Natural killer cell (primary cell): ENCODE measurements around the gene VIPR2. TPM values are rescaled to one million over a fixed set of nuclear protein-coding genes. Genes with fewer than 3 reads are reported as not detected.

Experiments used
- ATAC-seq, 3 donors: fragments of 150-1000 bp in 2 of 3; fragments of 200-7000 bp in 1 of 3; cut with Tn5 transposase; 1 replicate in 1 of 3; 2 replicates in 2 of 3; pipeline ENCODE4 v1.10.0; 2021; ENCODE audit warnings: mild to moderate bottlenecking in 2 of 3, moderate library complexity in 2 of 3
- DNase-seq, 2 donors: peaks; one replicate each; pipeline versions ENCODE4 v3.0.0 to v3.0.0-alpha.2; 2013 to 2021; ENCODE audit warnings: mixed read lengths in 1 of 2
- H3K27ac ChIP-seq: one replicate; pipeline ENCODE4 v1.5.1; 2013; ENCODE audit warnings: mild to moderate bottlenecking, low read length
- H3K27me3 ChIP-seq: one replicate; pipeline ENCODE4 v1.6.1; 2013; ENCODE audit warnings: low read length; ENCODE audit not compliant: control insufficient read depth, insufficient read depth
- H3K36me3 ChIP-seq: one replicate; pipeline ENCODE4 v1.6.1; 2013; ENCODE audit warnings: low read length; ENCODE audit not compliant: control insufficient read depth, insufficient read depth
- H3K4me1 ChIP-seq: one replicate; pipeline ENCODE4 v1.6.1; 2013; ENCODE audit warnings: low read length; ENCODE audit not compliant: control insufficient read depth, insufficient read depth
- H3K4me3 ChIP-seq: one replicate; pipeline ENCODE4 v1.5.1; 2013; ENCODE audit warnings: low read length
- H3K9me3 ChIP-seq: one replicate; pipeline ENCODE4 v1.6.1; 2013; ENCODE audit warnings: low read length; ENCODE audit not compliant: control insufficient read depth, insufficient read depth
- H3K27ac Mint-ChIP-seq, 2 donors: one replicate each; pipeline ENCODE4 v1.8.0; 2022; ENCODE audit warnings: mild to moderate bottlenecking in 2 of 2, mixed read lengths in 2 of 2, moderate library complexity in 1 of 2
- H3K27me3 Mint-ChIP-seq, 2 donors: one replicate each; pipeline ENCODE4 v1.8.0; 2022; ENCODE audit warnings: low read depth in 2 of 2, mixed read lengths in 2 of 2
- H3K36me3 Mint-ChIP-seq: one replicate; pipeline ENCODE4 v1.8.0; 2022; ENCODE audit warnings: mixed read lengths
- H3K4me1 Mint-ChIP-seq, 2 donors: one replicate each; pipeline ENCODE4 v1.8.0; 2022; ENCODE audit warnings: mixed read lengths in 2 of 2
- H3K4me3 Mint-ChIP-seq: one replicate; pipeline ENCODE4 v1.8.0; 2022; ENCODE audit warnings: mild to moderate bottlenecking, moderate library complexity, mixed read lengths
- H3K9me3 Mint-ChIP-seq, 2 donors: one replicate each; pipeline ENCODE4 v1.8.0; 2022; ENCODE audit warnings: mixed read lengths in 2 of 2
- WGBS: methylation state at CpG from one replicate; pipeline ENCODE4 v1.1.7; 2013; ENCODE audit warnings: missing lambda C conversion rate; ENCODE audit not compliant: insufficient coverage; 5-methylcytosine and 5-hydroxymethylcytosine counted together
- intact Hi-C: fragments of 100-400 bp; cut with micrococcal nuclease; formaldehyde crosslinking; loops from one replicate; pipeline ENCODE4 v1.14.2; 2022
- total RNA-seq, 4 donors: library from RNA; stranded (reverse); fragments of 120-200 nt in 1 of 4; gene quantifications; one replicate each; pipeline versions ENCODE4 v1.2.3 to v1.2.4, GENCODE V29; 2013 to 2022
- TF ChIP-seq, protein P1 (sequence below): fragments of 200-600 bp; IDR thresholded peaks from one replicate; pipeline ENCODE4 v1.8.0; 2022; ENCODE audit warnings: antibody characterized with exemption

Gene VIPR2
- total RNA-seq, 3 donors from 2014 or later (not counting 1 experiment from before 2014, with no cell fraction given), result 2.2 to 4.9 (median 4.7) TPM

DNA sequence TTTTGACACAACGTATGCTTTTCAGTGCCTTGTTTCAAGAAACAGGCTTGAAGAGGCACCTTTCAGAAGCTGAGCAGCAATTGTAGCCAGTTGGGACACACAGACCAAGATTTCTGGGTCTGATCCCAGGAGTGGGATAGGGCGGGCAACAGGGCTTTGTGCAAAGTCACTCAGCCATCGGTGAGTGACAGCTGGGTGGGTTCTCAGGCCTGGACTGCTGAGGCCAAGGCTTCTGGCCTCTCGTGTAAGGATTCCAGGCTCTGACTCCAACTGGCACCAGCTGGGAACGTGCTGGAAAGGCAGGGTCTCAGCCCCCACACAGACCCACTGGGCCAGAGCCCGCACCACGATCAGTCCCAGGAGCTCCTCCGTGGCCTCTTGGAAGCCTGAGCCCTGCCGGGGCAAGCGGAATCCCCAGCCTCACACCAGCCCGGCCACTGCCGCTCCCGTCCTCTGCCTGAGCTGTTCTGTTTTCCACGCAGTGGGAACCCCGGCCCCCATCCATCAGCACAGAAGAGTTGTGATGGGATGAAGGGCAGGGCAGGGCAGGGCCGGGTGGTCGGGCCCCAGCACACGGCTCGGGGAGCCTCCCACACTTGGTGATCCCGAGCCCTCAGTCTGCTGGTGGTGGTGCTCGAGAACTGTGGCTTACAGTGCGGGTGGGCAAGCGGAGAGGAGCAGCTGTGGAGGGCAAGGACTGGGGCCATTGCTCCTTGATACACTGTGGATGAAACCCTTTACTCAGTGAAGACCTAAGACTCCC lies 46.8 kb downstream of the VIPR2 start:
- ATAC-seq (no peak), DNase-seq (no peak)
- Histone ChIP-seq H3K9me3 (no peaks in the 10 kb centered on the region), H3K4me1 (no peaks in the 10 kb centered on the region), H3K27me3 (no peaks in the 10 kb centered on the region), H3K4me3 (no peak overlapping the region), H3K36me3 (no peaks in the 10 kb centered on the region), H3K27ac (no peak overlapping the region)
- H3K4me1 Mint-ChIP-seq, result no peaks in the 10 kb centered on the region
- intact Hi-C loops, result no loop called here
- TF ChIP-seq, protein P1, sequence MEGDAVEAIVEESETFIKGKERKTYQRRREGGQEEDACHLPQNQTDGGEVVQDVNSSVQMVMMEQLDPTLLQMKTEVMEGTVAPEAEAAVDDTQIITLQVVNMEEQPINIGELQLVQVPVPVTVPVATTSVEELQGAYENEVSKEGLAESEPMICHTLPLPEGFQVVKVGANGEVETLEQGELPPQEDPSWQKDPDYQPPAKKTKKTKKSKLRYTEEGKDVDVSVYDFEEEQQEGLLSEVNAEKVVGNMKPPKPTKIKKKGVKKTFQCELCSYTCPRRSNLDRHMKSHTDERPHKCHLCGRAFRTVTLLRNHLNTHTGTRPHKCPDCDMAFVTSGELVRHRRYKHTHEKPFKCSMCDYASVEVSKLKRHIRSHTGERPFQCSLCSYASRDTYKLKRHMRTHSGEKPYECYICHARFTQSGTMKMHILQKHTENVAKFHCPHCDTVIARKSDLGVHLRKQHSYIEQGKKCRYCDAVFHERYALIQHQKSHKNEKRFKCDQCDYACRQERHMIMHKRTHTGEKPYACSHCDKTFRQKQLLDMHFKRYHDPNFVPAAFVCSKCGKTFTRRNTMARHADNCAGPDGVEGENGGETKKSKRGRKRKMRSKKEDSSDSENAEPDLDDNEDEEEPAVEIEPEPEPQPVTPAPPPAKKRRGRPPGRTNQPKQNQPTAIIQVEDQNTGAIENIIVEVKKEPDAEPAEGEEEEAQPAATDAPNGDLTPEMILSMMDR, result no peak
- no peaks in the 10 kb centered on the region for H3K27me3 Mint-ChIP-seq
- H3K9me3 Mint-ChIP-seq, result no peaks in the 10 kb centered on the region
- WGBS, result 90% methylated on average over 23 of the region's 23 CpGs
- H3K36me3 Mint-ChIP-seq, result no peaks in the 10 kb centered on the region
- no peak overlapping the region for H3K27ac Mint-ChIP-seq
- no peak overlapping the region for H3K4me3 Mint-ChIP-seq

DNA sequence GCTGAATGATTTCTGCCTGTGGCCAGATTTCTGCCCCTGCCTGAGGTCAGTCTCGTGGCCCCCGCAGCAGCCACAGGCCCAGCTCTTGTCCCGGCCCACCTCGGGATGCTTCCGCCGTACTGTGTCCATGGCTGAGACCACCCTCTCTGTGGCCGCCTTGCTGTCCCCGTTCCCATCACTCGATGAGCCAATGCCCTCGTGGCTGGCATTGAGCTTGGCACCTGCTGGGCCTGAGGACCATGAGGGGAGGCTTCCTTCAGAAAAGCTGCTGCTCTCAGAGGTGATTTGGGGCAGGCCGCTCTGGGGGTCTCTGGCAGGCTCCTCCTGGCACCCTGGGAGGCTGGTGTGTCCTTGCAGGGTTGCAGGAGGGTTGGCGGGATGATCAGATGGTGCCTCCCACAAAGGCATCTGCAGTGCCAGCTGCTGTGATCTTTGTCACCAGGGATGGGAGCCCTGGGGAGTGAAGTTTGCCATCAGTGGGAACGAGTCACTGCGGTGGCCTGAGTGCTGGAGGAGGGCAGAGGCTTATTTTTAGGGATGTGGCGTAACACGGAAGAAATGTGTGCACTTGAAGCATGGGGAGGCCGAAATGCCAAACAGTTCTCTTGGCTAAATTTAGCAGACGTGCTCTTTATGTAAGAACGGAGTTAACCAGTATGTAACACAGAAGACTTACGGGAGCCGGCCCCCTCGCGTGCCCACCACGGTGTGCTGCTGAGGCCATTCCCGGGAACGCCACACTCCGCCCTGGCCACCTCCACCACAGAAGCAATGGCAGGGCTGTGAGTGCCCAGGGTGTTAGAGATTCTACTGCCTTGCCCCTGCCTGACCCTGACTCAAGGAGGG lies 47.7 kb downstream of the VIPR2 start:
- Histone ChIP-seq H3K4me1 (no peaks in the 10 kb centered on the region), H3K4me3 (no peak overlapping the region), H3K9me3 (no peaks in the 10 kb centered on the region), H3K27ac (no peak overlapping the region), H3K36me3 (no peaks in the 10 kb centered on the region), H3K27me3 (no peaks in the 10 kb centered on the region)
- intact Hi-C loops, result no loop called here
- TF ChIP-seq, protein P1, result no peak
- no peaks in the 10 kb centered on the region for H3K36me3 Mint-ChIP-seq
- no peak for DNase-seq
- no peaks in the 10 kb centered on the region for H3K27me3 Mint-ChIP-seq
- 90% methylated on average over 27 of the region's 27 CpGs for WGBS
- no peak overlapping the region for H3K4me3 Mint-ChIP-seq
- ATAC-seq, result no peak
- H3K4me1 Mint-ChIP-seq, result no peaks in the 10 kb centered on the region
- H3K9me3 Mint-ChIP-seq, result no peaks in the 10 kb centered on the region
- H3K27ac Mint-ChIP-seq, result no peak overlapping the region

DNA sequence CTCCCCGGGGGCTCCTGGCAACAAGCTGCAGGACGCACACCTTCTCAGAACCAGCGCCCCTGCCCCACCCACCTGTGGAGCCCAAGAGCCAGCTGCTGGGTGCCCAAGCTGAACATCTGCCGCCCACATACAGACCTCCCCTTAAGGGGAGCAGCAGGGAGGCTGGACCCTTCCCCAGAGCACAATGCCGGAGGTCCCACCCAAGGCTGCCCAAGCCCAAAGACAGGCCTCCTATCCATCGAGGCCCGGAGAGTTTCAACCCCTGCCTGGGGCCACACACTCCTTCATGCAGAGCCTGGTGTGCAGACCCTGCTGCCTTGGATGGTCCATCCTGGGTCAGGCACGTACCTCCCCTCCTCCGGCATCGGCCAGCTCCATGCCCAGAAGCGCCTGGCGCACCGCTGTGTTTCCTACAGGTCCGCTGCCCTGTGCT lies 48.7 kb downstream of the VIPR2 start:
- TF ChIP-seq, protein P1, result no peak
- H3K9me3 ChIP-seq, result no peaks in the 10 kb centered on the region
- WGBS, result 93% methylated on average over 14 of the region's 14 CpGs
- Mint-ChIP-seq H3K4me1 (no peaks in the 10 kb centered on the region), H3K9me3 (no peaks in the 10 kb centered on the region), H3K4me3 (no peak overlapping the region), H3K27ac (no peak overlapping the region), H3K36me3 (no peaks in the 10 kb centered on the region), H3K27me3 (no peaks in the 10 kb centered on the region)
- DNase-seq, result no peak
- intact Hi-C loops, result no loop called here
- no peaks in the 10 kb centered on the region for H3K4me1 ChIP-seq
- H3K27me3 ChIP-seq, result no peaks in the 10 kb centered on the region
- no peak for ATAC-seq
- no peak overlapping the region for H3K27ac ChIP-seq
- H3K36me3 ChIP-seq, result no peaks in the 10 kb centered on the region
- H3K4me3 ChIP-seq, result no peak overlapping the region
